GM12878 (cell line): ENCODE data around the gene MYO1C.

ENCODE experiments used
- BHLHE40 ChIP-seq, 2 experiments: fragments of 450-650 bp in 1 of 2; IDR thresholded peaks; 2 replicates each; pipeline ENCODE4 v1.6.1; 2011 to 2017; ENCODE audit warnings: low read depth in 2 of 2, borderline replicate concordance in 1 of 2, improper control_type of control experiment in 1 of 2, low read length in 1 of 2, mild to moderate bottlenecking in 1 of 2
- CEBPB ChIP-seq, 2 experiments: fragments of 150-350 bp in 1 of 2; IDR thresholded peaks; 2 replicates each; pipeline ENCODE4 v1.6.1; 2012 to 2014; ENCODE audit warnings: low read depth in 2 of 2, low read length in 2 of 2, borderline replicate concordance in 1 of 2, inconsistent platforms in 1 of 2
- EP300 ChIP-seq, 2 experiments: fragments of 150-350 bp in 1 of 2; IDR thresholded peaks; 2 replicates each; pipeline ENCODE4 v1.6.1; 2011 to 2012; ENCODE audit warnings: low read depth in 2 of 2, low read length in 2 of 2, borderline replicate concordance in 1 of 2, improper control_type of control experiment in 1 of 2, inconsistent platforms in 1 of 2; ENCODE audit not compliant: control insufficient read depth in 1 of 2
- KDM1A ChIP-seq: fragments of 200-600 bp; sonication (generic); IDR thresholded peaks from 2 replicates; pipeline ENCODE4 v1.6.1; 2016; ENCODE audit warnings: borderline replicate concordance
- NR2C2 ChIP-seq: IDR thresholded peaks from 2 replicates; pipeline ENCODE4 v1.6.1; 2011; ENCODE audit warnings: borderline replicate concordance, low read depth; ENCODE audit not compliant: control insufficient read depth, insufficient read length
- POLR2A ChIP-seq: IDR thresholded peaks from 2 replicates; pipeline ENCODE4 v1.6.1; 2011; ENCODE audit warnings: low read depth, mild to moderate bottlenecking, low read length
- POLR2AphosphoS5 ChIP-seq: IDR thresholded peaks from 2 replicates; pipeline ENCODE4 v1.6.1; 2011; ENCODE audit warnings: mild to moderate bottlenecking, low read length, inconsistent platforms
- POU2F2 ChIP-seq: IDR thresholded peaks from 3 replicates; pipeline ENCODE4 v1.6.1; 2011; ENCODE audit warnings: low read depth, mild to moderate bottlenecking, low read length, borderline replicate concordance
- SREBF1 ChIP-seq: IDR thresholded peaks from 2 replicates; pipeline ENCODE4 v1.6.1; 2012; ENCODE audit warnings: mild to moderate bottlenecking, low read length
- TAF1 ChIP-seq: IDR thresholded peaks from 2 replicates; pipeline ENCODE4 v1.6.1; 2011; ENCODE audit warnings: mild to moderate bottlenecking, low read depth, low read length, borderline replicate concordance
- ZNF384 ChIP-seq: IDR thresholded peaks from 2 replicates; pipeline ENCODE4 v1.6.1; 2012; ENCODE audit warnings: low read depth, mild to moderate bottlenecking, low read length, improper control_type of control experiment, borderline replicate concordance
- TF ChIP-seq, protein P1 (sequence below), 3 experiments: IDR thresholded peaks in 2 of 3; conservative IDR thresholded peaks in 1 of 3; 2 replicates each; pipeline ENCODE4 v1.5.1; 2011; ENCODE audit warnings: low read depth in 3 of 3, low read length in 3 of 3, mild to moderate bottlenecking in 3 of 3, control low read depth in 2 of 3, moderate library complexity in 2 of 3, inconsistent platforms in 1 of 3, mixed read lengths in 1 of 3; ENCODE audit not compliant: control insufficient read depth in 2 of 3, insufficient read depth in 1 of 3; ENCODE audit errors: extremely low read depth in 1 of 3
- TF ChIP-seq, protein P2 (sequence below): fragments of 450-650 bp; IDR thresholded peaks from 2 replicates; pipeline ENCODE4 v1.6.1; 2017; ENCODE audit warnings: mild to moderate bottlenecking, moderate library complexity
- TF ChIP-seq, protein P3 (sequence below): fragments of 450-650 bp; IDR thresholded peaks from 2 replicates; pipeline ENCODE4 v1.6.1; 2017; ENCODE audit warnings: mild to moderate bottlenecking, low read depth, inconsistent platforms; ENCODE audit not compliant: poor library complexity, severe bottlenecking

- TF ChIP-seq NR2C2 (no peak), SREBF1 (no peak), TAF1 (no peak), ZNF384 (no peak), POU2F2 (no peak), CEBPB (IDR thresholded peaks at IDR 0.05; ENCODE audit: borderline replicate concordance in 1 of 2, low read depth in 2 of 2, low read length in 2 of 2) (no peak), KDM1A (no peak), POLR2AphosphoS5 (no peak), BHLHE40 (IDR thresholded peaks at IDR 0.05; ENCODE audit: borderline replicate concordance in 1 of 2, low read depth in 2 of 2, low read length in 1 of 2) (no peak), POLR2A (no peak), EP300 (IDR thresholded peaks at IDR 0.05; ENCODE audit: borderline replicate concordance in 1 of 2, control insufficient read depth in 1 of 2, low read depth in 2 of 2, low read length in 2 of 2) (no peak)
- TF ChIP-seq, protein P1, sequence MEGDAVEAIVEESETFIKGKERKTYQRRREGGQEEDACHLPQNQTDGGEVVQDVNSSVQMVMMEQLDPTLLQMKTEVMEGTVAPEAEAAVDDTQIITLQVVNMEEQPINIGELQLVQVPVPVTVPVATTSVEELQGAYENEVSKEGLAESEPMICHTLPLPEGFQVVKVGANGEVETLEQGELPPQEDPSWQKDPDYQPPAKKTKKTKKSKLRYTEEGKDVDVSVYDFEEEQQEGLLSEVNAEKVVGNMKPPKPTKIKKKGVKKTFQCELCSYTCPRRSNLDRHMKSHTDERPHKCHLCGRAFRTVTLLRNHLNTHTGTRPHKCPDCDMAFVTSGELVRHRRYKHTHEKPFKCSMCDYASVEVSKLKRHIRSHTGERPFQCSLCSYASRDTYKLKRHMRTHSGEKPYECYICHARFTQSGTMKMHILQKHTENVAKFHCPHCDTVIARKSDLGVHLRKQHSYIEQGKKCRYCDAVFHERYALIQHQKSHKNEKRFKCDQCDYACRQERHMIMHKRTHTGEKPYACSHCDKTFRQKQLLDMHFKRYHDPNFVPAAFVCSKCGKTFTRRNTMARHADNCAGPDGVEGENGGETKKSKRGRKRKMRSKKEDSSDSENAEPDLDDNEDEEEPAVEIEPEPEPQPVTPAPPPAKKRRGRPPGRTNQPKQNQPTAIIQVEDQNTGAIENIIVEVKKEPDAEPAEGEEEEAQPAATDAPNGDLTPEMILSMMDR (IDR thresholded peaks at IDR 0.05 in 2 of 3, conservative IDR thresholded peaks at IDR 0.05 in 1 of 3; ENCODE audit: control insufficient read depth in 2 of 3, extremely low read depth in 1 of 3, insufficient read depth in 1 of 3, low read depth in 3 of 3, low read length in 3 of 3) = no peak
- TF ChIP-seq, protein P2, sequence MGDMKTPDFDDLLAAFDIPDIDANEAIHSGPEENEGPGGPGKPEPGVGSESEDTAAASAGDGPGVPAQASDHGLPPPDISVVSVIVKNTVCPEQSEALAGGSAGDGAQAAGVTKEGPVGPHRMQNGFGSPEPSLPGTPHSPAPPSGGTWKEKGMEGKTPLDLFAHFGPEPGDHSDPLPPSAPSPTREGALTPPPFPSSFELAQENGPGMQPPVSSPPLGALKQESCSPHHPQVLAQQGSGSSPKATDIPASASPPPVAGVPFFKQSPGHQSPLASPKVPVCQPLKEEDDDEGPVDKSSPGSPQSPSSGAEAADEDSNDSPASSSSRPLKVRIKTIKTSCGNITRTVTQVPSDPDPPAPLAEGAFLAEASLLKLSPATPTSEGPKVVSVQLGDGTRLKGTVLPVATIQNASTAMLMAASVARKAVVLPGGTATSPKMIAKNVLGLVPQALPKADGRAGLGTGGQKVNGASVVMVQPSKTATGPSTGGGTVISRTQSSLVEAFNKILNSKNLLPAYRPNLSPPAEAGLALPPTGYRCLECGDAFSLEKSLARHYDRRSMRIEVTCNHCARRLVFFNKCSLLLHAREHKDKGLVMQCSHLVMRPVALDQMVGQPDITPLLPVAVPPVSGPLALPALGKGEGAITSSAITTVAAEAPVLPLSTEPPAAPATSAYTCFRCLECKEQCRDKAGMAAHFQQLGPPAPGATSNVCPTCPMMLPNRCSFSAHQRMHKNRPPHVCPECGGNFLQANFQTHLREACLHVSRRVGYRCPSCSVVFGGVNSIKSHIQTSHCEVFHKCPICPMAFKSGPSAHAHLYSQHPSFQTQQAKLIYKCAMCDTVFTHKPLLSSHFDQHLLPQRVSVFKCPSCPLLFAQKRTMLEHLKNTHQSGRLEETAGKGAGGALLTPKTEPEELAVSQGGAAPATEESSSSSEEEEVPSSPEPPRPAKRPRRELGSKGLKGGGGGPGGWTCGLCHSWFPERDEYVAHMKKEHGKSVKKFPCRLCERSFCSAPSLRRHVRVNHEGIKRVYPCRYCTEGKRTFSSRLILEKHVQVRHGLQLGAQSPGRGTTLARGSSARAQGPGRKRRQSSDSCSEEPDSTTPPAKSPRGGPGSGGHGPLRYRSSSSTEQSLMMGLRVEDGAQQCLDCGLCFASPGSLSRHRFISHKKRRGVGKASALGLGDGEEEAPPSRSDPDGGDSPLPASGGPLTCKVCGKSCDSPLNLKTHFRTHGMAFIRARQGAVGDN = no peak
- TF ChIP-seq, protein P3, sequence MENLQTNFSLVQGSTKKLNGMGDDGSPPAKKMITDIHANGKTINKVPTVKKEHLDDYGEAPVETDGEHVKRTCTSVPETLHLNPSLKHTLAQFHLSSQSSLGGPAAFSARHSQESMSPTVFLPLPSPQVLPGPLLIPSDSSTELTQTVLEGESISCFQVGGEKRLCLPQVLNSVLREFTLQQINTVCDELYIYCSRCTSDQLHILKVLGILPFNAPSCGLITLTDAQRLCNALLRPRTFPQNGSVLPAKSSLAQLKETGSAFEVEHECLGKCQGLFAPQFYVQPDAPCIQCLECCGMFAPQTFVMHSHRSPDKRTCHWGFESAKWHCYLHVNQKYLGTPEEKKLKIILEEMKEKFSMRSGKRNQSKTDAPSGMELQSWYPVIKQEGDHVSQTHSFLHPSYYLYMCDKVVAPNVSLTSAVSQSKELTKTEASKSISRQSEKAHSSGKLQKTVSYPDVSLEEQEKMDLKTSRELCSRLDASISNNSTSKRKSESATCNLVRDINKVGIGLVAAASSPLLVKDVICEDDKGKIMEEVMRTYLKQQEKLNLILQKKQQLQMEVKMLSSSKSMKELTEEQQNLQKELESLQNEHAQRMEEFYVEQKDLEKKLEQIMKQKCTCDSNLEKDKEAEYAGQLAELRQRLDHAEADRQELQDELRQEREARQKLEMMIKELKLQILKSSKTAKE = no peak
These were observed 30.1 kb upstream of the MYO1C start for GRCh38 chr17:1522626-1523025.
